D721Med (cell line): ENCODE measurements around the gene FAM20C.

ENCODE experiments used
- DNase-seq: peaks from one replicate; pipeline ENCODE4 v3.0.0; 2011; ENCODE audit warnings: low spot score; ENCODE audit not compliant: insufficient read length
- FAIRE-seq: peaks from 2 replicates; lab custom pipeline; 2011; peaks lifted over from hg19 to GRCh38; lab: Jason Lieb, UNC
- CTCF ChIP-seq: IDR thresholded peaks from 2 replicates; pipeline ENCODE4 v1.5.1; 2012; ENCODE audit warnings: mild to moderate bottlenecking, control low read depth; ENCODE audit not compliant: insufficient read depth; ENCODE audit errors: missing control alignments

FAM20C gene

DNA sequence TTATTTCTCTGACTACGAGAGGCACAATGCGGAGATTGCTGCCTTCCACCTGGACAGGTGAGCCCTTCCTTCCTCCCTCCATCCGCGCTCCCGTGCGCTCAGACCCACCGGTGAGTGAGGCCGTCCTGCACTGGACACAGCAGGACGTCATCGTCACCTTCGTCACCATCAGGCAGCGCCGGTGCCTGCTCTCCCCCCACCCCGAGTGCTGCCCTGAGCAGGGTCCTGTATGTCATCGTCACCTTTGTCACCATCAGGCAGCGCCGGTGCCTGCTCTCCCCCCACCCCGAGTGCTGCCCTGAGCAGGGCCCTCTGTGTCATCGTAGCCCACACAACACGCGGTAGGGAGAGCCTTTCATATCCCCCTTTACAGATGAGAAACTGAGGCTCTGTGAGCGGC is 54.1 kb downstream of the FAM20C start:
- no peak for TF ChIP-seq CTCF
- DNase-seq = no peak
- no peak for FAIRE-seq

GRCh38 chr7:247181-247580 is 54.8 kb downstream of the FAM20C start:
- FAIRE-seq (no peak), DNase-seq (no peak)
- no peak for TF ChIP-seq CTCF

GRCh38 chr7:247636-248035 is 55.3 kb downstream of the FAM20C start:
- no peak for DNase-seq
- no peak for FAIRE-seq
- no peak for TF ChIP-seq CTCF

DNA sequence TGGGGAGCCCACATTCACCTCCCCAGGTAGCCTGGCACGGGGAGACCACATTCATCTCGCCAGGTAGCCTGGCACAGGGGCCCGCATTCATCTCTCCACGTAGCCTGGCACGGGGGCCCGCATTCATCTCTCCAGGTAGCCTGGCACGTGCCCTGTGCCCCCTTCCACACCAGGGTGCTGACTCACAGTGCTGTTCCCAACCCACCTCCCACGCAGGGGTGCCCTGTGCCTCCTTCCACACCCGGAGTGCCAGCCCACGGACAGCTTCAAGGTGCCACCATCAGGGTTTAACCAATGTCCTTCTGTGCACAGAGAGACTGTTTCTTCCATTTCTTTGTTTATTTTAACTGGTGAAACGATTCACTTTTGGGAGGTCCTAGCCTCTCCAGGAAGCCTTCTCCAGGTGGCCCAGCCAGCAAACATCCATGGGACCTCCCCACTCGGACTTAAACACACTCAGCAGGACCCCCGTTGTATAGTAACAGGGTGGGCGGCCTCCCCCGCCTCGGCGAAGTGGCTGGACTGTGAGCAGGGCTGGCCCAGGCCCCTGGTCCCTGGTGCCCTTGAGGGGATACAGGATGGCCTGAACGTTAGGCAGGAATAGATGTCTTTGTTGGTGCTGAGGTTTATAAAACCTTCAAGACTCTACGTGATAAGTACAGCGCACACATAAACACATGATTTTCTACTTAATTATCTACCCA is 56.5 kb downstream of the FAM20C start:
- DNase-seq (no peak), FAIRE-seq (no peak)
- no peak for TF ChIP-seq CTCF

GRCh38 chr7:249989-250388 is 57.6 kb downstream of the FAM20C start:
- FAIRE-seq = no peak
- DNase-seq = peak; percentile 73
- no peak for TF ChIP-seq CTCF

DNA sequence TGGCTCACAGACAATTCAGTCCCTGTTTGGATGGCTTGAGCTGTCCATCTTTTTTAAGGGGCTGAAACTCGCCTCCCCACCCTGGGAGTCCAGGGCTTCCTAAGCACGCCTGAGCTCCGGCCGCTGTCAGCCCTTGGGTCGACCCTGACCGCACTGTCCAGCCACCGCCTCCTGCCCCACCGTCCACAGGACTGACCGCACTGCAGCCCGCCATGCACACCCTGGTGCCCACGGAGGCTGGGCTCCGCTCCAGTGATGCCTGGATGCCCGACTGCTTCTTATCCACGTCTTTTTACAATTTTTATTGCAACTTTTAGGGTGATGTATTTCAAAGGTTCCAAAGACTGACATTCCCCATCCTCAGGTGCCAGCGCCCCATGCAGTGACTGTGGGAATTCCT is 58.2 kb downstream of the FAM20C start:
- DNase-seq (no peak), FAIRE-seq (no peak)
- TF ChIP-seq CTCF = no peak

DNA sequence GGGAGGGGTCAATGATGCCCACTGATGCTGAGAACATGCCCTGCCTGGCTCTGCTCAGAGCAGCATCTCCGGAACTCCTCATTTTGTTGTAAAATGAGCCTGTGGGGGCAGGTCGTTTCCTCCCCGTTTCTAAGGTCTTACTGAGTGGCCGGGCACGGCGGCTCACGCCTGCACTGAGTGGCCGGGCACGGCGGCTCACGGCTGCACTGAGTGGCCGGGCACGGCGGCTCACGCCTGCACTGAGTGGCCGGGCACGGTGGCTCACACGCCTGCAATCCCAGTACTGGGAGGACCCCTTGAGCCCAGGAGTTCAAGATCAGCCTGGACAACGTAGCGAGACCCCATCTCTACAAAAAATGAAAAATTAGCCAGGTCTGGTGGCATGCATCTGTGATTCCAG is 58.6 kb downstream of the FAM20C start:
- no peak for DNase-seq
- no peak for TF ChIP-seq CTCF
- FAIRE-seq = no peak
